Measurements from ENCODE around the gene NSA2. TPM values are rescaled to one million over a fixed set of nuclear protein-coding genes. Genes with fewer than 3 reads are reported as not detected.

NSA2 gene
- total RNA-seq, 1 experiment from 2014 or later, result 75.6 TPM

DNA sequence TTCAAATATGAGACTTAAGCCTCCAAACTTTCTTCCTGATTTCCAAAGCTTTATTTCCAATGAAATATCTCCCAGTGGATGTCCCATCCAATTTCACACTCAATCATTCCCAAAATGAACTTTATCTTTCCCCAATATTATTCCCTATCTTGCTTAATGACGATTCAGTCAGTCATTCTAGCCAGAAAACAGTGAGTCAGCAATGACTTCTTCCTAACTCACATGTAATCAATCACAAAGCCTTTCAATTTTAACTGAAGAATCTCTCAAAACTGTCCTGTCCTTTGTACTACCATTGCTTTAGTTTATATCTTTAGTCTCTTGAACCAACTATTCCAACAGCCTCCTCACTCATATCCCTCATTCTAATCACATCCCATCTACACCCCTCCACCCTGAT lies 34.9 kb downstream of the NSA2 start (continued):
- TF ChIP-seq, protein P1, sequence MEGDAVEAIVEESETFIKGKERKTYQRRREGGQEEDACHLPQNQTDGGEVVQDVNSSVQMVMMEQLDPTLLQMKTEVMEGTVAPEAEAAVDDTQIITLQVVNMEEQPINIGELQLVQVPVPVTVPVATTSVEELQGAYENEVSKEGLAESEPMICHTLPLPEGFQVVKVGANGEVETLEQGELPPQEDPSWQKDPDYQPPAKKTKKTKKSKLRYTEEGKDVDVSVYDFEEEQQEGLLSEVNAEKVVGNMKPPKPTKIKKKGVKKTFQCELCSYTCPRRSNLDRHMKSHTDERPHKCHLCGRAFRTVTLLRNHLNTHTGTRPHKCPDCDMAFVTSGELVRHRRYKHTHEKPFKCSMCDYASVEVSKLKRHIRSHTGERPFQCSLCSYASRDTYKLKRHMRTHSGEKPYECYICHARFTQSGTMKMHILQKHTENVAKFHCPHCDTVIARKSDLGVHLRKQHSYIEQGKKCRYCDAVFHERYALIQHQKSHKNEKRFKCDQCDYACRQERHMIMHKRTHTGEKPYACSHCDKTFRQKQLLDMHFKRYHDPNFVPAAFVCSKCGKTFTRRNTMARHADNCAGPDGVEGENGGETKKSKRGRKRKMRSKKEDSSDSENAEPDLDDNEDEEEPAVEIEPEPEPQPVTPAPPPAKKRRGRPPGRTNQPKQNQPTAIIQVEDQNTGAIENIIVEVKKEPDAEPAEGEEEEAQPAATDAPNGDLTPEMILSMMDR (IDR thresholded peaks at IDR 0.05), result no peak
- TF ChIP-seq CBFB (CRISPR knock-in tag; IDR thresholded peaks at IDR 0.05; ENCODE audit: low read depth), result no peak
- TF ChIP-seq, protein P2, sequence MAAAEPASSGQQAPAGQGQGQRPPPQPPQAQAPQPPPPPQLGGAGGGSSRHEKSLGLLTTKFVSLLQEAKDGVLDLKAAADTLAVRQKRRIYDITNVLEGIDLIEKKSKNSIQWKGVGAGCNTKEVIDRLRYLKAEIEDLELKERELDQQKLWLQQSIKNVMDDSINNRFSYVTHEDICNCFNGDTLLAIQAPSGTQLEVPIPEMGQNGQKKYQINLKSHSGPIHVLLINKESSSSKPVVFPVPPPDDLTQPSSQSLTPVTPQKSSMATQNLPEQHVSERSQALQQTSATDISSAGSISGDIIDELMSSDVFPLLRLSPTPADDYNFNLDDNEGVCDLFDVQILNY (CRISPR knock-in tag; IDR thresholded peaks at IDR 0.05), result no peak
- no peak for TF ChIP-seq ZNF317 (CRISPR knock-in tag; IDR thresholded peaks at IDR 0.05; ENCODE audit: borderline replicate concordance, low read depth)
- TF ChIP-seq RELA (CRISPR knock-in tag; IDR thresholded peaks at IDR 0.05; ENCODE audit: borderline replicate concordance), result no peak
- TF ChIP-seq ZNF423 (CRISPR knock-in tag; IDR thresholded peaks at IDR 0.05), result no peak
- TF ChIP-seq CREB1 (CRISPR knock-in tag; IDR thresholded peaks at IDR 0.05), result no peak
- TF ChIP-seq, protein P3, sequence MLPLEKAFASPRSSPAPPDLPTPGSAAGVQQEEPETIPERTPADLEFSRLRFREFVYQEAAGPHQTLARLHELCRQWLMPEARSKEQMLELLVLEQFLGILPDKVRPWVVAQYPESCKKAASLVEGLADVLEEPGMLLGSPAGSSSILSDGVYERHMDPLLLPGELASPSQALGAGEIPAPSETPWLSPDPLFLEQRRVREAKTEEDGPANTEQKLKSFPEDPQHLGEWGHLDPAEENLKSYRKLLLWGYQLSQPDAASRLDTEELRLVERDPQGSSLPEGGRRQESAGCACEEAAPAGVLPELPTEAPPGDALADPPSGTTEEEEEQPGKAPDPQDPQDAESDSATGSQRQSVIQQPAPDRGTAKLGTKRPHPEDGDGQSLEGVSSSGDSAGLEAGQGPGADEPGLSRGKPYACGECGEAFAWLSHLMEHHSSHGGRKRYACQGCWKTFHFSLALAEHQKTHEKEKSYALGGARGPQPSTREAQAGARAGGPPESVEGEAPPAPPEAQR (CRISPR knock-in tag; IDR thresholded peaks at IDR 0.05), result no peak
- TF ChIP-seq ATF1 (CRISPR knock-in tag; IDR thresholded peaks at IDR 0.05), result no peak
- no peak for TF ChIP-seq FOXJ3 (CRISPR knock-in tag; IDR thresholded peaks at IDR 0.05; ENCODE audit: borderline replicate concordance)
- no peak for TF ChIP-seq NFYB (CRISPR knock-in tag; conservative IDR thresholded peaks at IDR 0.05; ENCODE audit: low read depth)
- TF ChIP-seq, protein P4, sequence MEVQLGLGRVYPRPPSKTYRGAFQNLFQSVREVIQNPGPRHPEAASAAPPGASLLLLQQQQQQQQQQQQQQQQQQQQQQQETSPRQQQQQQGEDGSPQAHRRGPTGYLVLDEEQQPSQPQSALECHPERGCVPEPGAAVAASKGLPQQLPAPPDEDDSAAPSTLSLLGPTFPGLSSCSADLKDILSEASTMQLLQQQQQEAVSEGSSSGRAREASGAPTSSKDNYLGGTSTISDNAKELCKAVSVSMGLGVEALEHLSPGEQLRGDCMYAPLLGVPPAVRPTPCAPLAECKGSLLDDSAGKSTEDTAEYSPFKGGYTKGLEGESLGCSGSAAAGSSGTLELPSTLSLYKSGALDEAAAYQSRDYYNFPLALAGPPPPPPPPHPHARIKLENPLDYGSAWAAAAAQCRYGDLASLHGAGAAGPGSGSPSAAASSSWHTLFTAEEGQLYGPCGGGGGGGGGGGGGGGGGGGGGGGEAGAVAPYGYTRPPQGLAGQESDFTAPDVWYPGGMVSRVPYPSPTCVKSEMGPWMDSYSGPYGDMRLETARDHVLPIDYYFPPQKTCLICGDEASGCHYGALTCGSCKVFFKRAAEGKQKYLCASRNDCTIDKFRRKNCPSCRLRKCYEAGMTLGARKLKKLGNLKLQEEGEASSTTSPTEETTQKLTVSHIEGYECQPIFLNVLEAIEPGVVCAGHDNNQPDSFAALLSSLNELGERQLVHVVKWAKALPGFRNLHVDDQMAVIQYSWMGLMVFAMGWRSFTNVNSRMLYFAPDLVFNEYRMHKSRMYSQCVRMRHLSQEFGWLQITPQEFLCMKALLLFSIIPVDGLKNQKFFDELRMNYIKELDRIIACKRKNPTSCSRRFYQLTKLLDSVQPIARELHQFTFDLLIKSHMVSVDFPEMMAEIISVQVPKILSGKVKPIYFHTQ (CRISPR knock-in tag; IDR thresholded peaks at IDR 0.05), result no peak
- no peak for TF ChIP-seq ZBTB21 (CRISPR knock-in tag; IDR thresholded peaks at IDR 0.05; ENCODE audit: borderline replicate concordance)
- TF ChIP-seq, protein P5, sequence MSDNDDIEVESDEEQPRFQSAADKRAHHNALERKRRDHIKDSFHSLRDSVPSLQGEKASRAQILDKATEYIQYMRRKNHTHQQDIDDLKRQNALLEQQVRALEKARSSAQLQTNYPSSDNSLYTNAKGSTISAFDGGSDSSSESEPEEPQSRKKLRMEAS (CRISPR knock-in tag; IDR thresholded peaks at IDR 0.05), result no peak

DNA sequence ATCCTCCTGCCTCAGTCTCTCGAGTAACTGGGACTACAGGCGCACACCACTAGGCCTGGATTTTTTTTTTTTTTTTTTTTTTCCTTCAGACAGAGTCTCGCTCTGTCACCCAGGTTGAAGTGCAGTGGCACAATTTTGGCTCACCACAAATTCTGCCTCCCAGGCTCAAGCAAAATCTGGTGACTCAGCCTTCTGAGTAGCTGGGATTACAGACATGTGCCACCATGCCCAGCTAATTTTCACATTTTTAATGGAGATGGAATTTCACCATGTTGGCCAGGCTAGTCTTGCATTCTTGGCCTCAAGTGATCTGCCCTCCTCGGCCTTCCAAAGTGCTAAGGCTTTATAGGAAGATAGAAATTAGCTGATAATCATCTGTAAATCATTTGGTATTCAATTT lies 43.9 kb downstream of the NSA2 start:
- ChIA-PET POLR2A (no interaction called here), CTCF (no interaction called here)
- Mint-ChIP-seq H3K4me3 (no peak overlapping the region), H3K36me3 (peaks cover 49% of the 10 kb centered on the region), H3K4me1 (peaks cover 26% of the 10 kb centered on the region), H3K9me3 (no peaks in the 10 kb centered on the region), H3K27me3 (ENCODE audit: low read depth) (no peaks in the 10 kb centered on the region), H3K27ac (peak overlapping the region; percentile 39; the same call in 1 of the 2 replicates)
- DNase-seq (ENCODE audit: low spot score) (no peak), ATAC-seq (no peak)
- TF ChIP-seq, protein P1 (IDR thresholded peaks at IDR 0.05), result no peak
- TF ChIP-seq, protein P6, sequence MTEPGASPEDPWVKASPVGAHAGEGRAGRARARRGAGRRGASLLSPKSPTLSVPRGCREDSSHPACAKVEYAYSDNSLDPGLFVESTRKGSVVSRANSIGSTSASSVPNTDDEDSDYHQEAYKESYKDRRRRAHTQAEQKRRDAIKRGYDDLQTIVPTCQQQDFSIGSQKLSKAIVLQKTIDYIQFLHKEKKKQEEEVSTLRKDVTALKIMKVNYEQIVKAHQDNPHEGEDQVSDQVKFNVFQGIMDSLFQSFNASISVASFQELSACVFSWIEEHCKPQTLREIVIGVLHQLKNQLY (CRISPR knock-in tag; IDR thresholded peaks at IDR 0.05), result no peak
- TF ChIP-seq HMGA2 (CRISPR knock-in tag; IDR thresholded peaks at IDR 0.05), result no peak
- TF ChIP-seq ZNF396 (CRISPR knock-in tag; IDR thresholded peaks at IDR 0.05; ENCODE audit: borderline replicate concordance), result no peak
- no peak for TF ChIP-seq TEAD1 (CRISPR knock-in tag; IDR thresholded peaks at IDR 0.05)
- TF ChIP-seq KAT7 (CRISPR knock-in tag; IDR thresholded peaks at IDR 0.05; ENCODE audit: borderline replicate concordance), result no peak
- TF ChIP-seq MYBL2 (CRISPR knock-in tag; IDR thresholded peaks at IDR 0.05), result no peak

All from WTC11 (cell line).